ENCODE measurements around the gene CXCR3.

Gene CXCR3

DNA sequence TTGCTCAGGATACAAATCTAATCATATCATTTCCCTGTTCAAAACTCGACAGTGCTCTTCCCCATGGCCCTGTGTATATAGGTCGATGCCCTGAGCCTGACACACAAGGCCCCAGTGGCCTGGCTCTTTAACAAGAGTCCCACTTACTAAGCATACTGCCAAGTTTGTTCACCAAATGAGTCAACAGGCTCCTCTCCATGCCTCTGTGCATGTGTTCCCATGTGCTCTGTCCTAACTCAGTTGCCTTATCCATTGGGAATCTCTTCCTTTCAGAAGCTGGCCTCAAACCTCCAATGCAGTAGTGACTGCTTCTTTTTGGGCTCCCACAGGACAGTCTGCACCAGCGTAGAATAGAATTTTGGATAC, 18.9 kb upstream of the CXCR3 start:
- no peak for DNase-seq (ENCODE audit: low read depth in 2 of 2)

GRCh38 chrX:71636438-71637252, 18.3 kb upstream of the CXCR3 start:
- DNase-seq (ENCODE audit: low read depth in 2 of 2) = no peak

- no peak for DNase-seq (ENCODE audit: low read depth in 2 of 2)
These were observed 16.1 kb upstream of the CXCR3 start for GRCh38 chrX:71634366-71634765.

DNA sequence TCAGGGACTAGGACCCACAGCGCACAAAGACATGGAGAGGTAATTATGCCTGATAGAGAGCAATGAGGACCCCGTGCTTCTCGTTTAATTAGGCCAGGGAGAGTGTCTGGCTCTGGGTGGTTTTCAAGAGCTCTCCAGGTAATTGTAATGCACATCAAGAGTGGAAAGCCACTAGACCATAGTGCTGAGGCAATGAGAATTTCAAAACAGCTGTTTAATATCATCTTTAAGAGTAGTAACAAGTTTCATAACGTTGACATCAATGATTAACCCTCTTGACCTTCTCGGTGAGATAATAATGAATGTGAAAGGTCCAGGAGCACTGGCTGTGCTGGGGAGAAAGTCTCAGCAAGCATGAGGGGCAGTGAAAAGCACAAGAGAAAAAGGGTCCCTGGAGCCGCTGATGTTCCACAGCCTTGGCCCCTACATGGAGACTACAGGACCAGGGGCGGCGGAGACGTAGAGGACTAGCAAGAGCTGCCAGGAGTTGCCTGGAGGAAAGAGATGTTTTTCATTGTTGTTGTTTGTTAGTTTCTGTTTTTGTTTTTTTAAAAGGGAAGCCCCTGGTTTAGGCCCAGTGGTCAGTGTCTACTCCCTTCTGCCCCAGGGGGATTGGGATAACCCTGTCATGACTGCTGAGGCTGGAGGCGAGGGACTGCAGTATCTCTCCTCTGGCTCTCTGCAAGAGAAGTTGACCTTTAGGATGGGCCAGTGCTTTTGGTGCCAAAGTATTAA, 14.8 kb upstream of the CXCR3 start:
- no peak for DNase-seq (ENCODE audit: low read depth in 2 of 2)

- no peak for DNase-seq (ENCODE audit: low read depth in 2 of 2)
These were observed 11.2 kb upstream of the CXCR3 start for GRCh38 chrX:71629467-71629866.

- no peak for DNase-seq (ENCODE audit: low read depth in 2 of 2)
These were observed 9.5 kb upstream of the CXCR3 start for GRCh38 chrX:71627588-71628404.

DNA sequence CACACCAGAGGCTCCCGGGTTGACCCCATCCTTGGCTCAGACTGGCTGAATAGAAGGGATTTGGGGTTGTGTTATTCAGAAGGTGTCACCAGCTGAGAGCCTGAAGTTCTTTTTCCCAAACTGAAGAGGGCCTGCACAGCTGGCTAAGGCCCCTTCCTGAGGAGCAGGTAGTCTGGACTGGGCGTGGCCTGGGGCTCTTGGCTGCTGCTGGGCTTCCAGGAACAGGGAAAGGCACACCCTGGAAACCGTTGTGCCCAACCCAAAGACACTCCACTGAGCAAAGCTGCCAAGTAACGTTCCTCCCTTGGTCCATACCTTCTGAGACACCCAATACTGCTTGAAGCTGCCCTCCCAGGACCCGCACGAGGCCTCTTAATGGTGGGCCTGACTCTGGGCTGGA, 8.3 kb upstream of the CXCR3 start:
- DNase-seq (ENCODE audit: low read depth in 2 of 2) = no peak

DNA sequence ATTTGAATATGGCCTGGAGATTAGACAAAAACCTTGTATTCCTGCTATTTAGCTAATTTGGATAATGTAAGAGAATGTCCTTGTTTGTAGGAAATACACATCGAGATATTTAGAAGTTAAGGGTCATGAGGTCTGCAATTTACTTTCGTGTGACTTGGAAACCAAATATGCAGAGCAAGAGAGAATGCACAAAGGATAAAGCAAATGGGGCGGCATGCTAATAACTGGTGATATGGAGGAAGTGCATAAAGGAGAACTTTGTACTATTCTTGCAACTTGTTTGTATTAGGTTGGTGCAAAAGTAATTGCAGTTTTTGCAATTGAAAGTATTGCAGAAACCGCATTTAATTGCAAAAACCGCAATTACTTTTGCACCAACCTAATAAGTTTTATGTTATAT, 7.2 kb upstream of the CXCR3 start:
- no peak for DNase-seq (ENCODE audit: low read depth in 2 of 2)

GRCh38 chrX:71623714-71624113, 5.4 kb upstream of the CXCR3 start:
- DNase-seq (ENCODE audit: low read depth in 2 of 2) = no peak

DNA sequence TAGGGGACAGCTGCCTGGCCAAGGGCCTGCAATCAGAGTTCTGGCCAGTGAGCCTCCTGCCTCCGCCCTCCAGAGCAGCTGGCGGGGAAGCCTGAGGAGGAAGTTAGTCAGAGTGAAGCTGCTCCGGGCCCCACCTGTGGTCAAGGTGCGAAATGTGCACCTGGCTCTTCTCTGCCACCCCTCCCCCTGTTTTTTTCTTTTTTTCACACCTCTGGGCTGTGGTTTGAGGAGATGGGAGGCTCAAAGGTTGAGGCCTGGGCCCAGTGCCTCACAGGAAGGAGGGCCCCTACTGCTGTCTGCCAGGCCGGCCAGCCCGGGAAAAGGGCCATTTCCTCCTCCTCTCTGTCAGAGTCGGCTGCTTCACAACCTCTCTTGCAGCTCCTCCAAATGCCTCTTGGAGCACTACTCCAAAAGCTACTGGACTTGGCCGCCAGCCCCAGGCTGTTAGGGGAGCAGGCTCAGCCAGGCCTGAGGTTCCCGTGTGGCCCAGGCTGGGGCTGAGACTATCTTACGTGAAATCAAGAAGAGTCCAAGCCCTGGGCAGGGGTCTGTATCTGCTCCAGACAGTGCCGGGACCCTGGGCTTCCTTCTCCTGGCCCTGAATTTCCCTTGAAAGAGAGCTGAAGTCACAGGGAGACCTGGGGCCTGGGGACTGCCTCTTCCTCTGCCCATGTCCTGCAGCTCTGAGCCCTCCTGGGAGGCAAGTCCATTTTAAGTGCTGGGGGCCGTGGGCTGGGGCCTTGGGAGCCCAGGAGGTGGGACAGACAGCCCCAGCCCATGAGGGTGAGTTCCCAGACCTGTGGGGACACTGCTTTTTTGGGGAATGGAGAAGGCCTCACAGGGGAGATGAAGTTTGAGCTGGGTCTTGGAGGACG, 4.5 kb upstream of the CXCR3 start:
- peak in 1 of 2 donors; percentile 41 for DNase-seq (ENCODE audit: low read depth in 2 of 2)

DNA sequence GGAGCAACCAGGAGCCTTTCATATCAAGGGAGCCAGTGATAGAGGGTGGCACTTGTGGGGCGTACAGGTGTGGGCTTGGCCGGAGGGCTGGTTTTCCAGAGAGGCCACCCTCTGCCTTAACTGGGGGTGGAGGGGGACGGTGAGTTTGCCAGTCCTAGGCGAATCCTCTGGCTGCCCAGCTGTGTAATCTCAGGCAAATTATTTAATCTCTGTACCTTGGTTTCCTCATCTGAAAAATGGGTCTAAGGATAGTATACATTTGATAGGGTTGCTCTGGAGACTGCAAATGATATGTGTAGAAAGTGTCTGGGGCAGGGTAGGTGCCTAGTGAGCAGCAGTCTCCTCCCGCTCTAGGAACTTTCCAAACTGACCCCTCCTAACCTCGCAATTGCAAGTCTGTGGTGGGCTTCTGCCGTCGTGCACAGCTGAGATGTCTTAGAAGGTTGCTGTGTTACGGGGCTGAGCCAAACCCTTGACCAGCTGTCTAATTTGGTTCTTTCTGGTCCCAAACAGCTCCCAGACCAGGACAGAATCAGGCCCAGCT, 3.8 kb upstream of the CXCR3 start:
- no peak for DNase-seq (ENCODE audit: low read depth in 2 of 2)

DNA sequence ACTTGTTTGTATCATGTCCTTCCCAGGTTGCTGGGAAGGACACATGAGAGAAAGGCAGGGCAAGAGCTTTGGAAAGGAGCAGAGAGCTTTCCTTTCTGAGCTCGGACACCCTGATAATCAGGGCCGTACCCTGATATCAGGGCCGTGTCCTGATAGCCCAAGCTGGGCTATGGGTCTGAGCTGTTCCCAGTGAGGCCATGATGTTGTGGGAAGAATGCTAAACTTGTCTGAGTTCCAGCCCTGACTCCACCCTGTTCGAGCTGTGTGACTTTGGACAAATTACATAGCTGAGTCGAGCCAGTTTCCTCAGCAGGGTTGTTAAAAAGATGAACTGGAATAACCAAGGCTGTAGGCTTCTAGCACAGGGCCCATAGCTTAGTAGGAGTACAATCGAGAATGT, 3.3 kb upstream of the CXCR3 start:
- DNase-seq (ENCODE audit: low read depth in 2 of 2) = no peak

GRCh38 chrX:71619986-71620385, 1.7 kb upstream of the CXCR3 start:
- no peak for DNase-seq (ENCODE audit: low read depth in 2 of 2)

DNA sequence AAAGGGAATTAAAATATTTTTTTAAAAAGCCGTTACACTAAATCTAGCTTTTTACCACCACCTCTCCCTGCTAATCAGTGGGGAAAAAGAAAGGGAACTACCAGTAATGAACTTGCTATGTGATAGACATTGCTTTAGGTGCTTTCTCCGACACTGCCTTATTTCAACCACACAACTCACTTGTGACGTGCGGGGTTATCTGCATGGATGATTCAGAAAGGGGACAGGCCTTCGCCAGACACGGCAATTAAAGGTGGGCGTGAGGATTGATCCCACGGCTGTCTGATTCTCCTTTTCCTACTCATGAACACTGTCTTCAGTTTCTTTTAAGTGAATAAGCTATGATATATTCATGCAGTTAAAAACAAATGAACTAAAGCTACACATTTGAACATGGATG, 882 bp upstream of the CXCR3 start:
- no peak for DNase-seq (ENCODE audit: low read depth in 2 of 2)

DNA sequence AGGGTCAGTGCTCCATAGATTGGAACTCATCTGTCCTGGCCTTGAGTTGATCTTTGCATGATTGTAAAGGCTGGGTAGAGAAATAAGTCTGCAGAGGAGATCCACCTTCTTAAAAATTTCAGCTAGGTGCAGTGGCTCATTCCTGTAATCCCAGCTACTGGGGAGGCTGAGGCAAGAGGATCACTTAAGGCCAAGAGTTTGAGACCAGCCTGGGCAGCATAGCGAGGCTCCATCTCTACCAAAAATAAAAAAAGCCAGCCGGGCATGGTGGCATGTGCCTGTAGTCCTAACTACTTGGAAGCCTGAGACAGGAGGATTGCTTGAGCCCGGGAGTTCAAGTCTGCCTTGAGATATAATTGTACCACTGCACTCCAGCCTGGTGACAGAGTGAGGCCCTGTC, 476 bp upstream of the CXCR3 start:
- DNase-seq (ENCODE audit: low read depth in 2 of 2) = no peak

GRCh38 chrX:71617742-71618141, 569 bp downstream of the CXCR3 start:
- DNase-seq (ENCODE audit: low read depth in 2 of 2) = no peak

- DNase-seq (ENCODE audit: low read depth in 2 of 2) = no peak
These were observed 1.4 kb downstream of the CXCR3 start for GRCh38 chrX:71616672-71617529.

GRCh38 chrX:71615954-71616353, 2.4 kb downstream of the CXCR3 start:
- no peak for DNase-seq (ENCODE audit: low read depth in 2 of 2)

GRCh38 chrX:71615056-71615455, 3.3 kb downstream of the CXCR3 start:
- DNase-seq (ENCODE audit: low read depth in 2 of 2) = no peak

GRCh38 chrX:71612256-71612655, 6.1 kb downstream of the CXCR3 start:
- no peak for DNase-seq (ENCODE audit: low read depth in 2 of 2)

All from stimulated activated CD8-positive, alpha-beta memory T cell treated with anti-CD3 and anti-CD28 coated beads, Interleukin-7, amount 100 ng/mL, for 1 hour (primary cell).